GM18508 (cell line): ENCODE measurements around the gene BMPR2.
A peak's percentile ranks its signal among the peaks of the same experiment; 100 is the strongest.

Experiments
- ATAC-seq: cut with Tn5 transposase; IDR thresholded peaks from one replicate; pipeline ENCODE4 v1.9.1; 2021; ENCODE audit warnings: moderate number of reproducible peaks; ENCODE audit not compliant: insufficient read depth, unreplicated experiment

BMPR2 gene

DNA sequence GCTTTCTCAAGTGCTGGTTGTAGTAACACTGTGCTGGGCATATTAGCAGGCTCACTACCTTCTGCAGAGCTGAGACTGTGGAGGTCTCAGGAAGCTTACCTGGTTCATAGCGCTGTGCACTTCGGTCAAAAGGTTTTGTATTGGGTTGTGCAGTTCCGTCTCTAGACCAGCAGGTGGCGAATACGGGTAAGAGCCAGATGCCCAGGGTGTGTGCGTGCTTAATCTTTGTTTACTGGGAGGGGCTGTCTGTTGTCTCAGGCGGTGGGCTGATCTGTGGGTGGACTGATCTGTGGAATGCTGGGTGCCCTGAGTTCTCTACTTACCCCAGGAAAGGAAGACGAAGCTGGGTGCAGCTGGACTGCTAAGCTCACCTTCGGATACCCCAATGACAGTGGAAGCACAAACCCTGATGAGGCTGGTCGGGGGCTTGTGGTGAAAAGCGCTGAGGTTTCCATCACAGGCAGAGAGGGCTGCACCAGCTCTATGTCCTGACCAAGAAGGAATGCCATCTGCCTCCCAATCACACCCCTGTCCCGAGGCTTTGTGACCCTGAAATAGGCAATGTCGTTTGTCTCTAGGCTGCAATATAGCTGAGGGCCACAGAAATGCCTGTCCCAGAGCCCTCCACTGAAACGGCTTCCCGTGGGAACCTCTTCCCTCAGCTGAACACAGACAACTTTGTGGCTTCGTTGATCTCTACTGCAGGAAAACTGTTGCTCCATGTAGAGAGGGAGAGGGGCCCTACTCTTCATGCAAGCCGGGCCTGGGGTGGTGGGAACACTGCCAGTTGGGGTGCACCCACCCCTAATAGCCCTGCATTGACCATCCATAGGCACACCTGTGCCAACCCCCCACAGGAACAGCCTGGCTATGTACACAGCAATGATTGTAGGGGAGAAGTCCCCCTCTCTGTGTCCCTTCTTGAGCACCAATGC is 212.8 kb downstream of the BMPR2 start:
- no peak for ATAC-seq

DNA sequence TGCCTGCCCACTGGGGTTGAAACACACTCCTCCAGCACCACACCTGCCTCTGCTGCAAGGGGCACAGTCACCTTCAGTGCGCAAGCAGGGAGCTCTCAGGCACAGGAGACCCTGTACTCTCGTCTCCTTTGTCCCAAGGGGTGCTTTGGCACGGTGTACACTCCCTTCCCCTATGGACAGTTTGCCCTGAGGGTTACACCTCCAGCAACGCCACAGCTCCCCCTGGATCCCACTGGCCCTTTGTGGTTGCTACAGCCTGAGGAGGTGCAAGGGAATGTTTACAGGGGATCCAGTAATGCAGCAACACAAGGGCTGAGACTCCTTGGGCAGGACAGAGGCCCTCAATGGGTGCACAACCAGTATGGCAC is 213.4 kb downstream of the BMPR2 start:
- ATAC-seq, result no peak

DNA sequence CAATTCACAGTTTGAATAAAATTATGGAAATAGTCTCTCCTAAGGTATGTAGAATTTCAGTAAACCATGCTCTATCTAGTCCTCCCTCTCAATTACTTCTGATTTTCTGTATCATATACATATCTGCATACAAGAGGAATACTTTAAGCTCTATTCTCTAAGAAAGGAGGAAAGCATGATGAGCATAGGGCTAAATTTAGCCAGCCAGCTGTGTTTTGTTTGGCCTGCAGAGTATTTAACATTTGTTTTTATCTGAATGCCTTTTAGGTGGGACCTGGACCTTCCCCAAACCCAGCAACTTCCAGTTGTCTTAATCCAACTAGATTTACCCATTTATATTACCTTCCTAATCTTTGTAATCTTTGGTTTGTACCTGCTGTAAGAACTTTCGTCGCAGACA is 216.4 kb downstream of the BMPR2 start:
- no peak for ATAC-seq

DNA sequence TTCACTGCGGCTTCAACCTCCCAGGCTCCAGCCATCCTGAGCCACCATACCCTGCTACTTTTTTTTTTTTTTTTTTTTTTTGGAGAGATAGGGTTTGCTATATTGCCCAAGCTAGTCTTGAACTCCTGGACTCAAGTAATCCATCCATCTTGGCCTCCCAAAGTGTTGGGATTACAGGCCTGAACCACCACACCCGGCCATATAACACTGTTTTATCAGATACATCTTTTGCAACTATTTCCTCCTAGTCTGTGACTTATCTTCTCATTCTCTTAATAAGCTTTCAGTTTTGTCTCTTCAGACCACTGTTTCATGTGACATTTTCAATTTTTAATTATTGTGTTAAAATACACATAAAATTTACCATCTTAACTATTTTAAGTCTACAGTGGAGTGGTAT is 223.0 kb downstream of the BMPR2 start:
- no peak for ATAC-seq

DNA sequence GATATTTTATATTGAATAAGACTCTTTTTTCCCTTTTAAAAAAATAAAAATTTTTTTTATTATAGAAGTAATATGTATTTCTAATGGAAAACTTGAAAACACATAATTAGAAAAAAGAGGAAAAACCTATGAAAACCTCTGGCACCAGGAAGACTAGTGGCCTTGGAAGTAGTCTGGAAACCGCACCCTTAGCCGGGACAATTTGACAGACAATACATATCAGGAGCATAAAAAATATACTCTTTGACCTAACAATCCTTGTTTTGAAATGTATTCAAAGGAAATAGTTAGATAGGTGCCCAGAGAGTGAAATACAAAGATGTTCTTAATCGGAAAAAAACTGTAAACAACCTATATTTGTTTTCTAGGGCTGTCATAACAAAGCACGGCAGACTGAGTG is 223.8 kb downstream of the BMPR2 start:
- ATAC-seq, result no peak

DNA sequence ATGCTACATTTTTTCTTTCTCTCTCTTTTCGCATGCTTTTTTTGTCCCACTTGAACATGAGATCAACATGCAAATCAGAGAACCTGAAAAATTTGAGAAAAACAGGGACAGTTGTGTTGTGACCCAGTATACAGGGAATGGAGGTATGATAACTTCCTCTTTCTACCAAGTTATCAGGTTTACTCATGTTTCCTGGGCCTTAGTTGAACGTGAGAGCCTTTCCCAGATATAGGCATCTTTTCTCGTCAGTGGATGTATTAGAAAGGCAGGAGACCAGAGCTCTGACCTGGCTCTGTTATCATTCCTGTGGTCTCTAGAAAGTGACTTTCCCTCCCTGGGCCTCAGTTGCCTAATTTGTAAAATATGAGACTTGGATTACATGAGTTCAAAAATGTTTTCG is 228.6 kb downstream of the BMPR2 start:
- no peak for ATAC-seq

DNA sequence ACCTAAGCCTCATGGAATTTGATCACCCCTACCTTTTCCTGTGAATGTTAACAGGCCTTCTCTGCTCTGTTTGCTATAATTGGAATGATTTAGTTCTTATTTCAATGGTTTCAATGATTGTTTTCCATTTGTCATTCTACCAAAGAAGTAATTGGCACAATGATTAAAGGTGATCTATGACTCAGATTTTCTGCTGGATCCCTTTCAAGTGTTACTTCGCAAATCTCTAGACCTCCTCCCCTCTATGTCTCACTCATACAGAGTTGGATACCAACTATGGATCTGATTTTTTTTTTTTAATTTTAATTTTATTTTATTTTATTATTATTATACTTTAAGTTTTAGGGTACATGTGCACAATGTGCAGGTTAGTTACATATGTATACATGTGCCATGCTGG is 229.0 kb downstream of the BMPR2 start:
- no peak for ATAC-seq

DNA sequence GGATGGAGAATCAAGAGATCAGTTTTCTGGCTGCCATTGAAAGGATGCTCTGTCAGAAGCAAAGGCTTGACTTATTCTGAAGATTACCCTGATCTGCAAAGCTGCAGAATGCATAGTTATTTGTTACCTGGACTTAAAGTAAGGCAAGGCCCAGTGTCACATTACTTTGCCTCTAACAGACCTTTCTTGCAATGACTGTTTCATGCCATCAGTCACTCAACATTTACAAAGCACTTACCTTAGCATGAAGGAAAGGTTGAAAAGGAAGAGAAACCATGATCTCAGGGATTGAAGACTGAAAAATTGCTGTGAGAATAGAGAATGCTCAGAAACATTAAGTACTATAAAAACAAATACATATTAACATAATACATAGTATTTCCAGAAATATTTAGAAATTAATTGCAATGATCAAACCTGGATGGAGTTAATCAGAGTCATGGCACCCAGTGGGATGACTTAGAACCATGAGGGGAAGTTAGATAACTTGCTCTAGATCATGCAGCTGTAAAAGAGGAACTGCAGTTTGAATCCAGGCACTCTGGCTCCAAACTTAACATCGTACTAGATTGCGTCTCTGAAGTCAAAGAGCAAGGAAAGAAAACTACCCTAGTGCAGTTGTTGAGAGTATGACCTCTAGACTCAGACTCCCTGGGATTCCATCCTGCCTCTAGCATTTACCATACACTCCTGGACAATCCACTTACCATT is 232.2 kb downstream of the BMPR2 start:
- no peak for ATAC-seq

DNA sequence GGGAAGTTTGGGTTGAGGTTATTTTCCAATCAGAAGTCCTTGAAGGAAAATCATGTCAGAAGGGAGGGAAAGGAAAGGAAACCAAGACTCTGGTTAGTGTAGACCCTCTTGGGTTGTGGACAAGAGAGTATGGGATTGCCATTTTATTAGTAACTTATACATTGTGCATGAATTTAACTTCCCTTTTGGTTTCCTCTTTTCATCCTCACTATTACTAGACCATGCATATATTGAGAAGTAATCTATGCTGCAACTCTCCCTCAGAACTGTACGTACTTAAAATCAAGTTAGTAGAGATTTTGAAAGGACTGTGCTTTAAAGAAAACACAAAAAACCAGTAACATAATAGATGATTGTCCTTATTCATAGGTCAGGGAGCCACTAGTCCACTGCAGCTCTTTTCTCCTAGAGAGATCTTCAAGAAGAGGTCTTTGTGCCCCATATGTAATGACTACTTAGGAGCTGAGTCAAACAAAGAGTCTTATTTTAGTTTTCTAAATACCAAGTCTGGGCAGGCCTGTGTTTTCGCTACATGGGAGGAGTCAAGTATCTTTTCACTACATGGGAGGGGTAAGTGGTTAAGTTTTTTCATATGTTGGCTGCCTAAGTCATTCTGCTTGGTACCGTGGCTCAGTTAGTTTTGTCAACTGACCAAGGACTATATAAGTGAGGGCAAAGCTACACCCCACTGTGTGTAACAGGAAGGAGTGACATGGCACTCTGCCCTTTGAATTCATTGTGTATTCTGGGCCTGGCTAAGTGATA is 233.4 kb downstream of the BMPR2 start:
- peak; percentile 80 for ATAC-seq

DNA sequence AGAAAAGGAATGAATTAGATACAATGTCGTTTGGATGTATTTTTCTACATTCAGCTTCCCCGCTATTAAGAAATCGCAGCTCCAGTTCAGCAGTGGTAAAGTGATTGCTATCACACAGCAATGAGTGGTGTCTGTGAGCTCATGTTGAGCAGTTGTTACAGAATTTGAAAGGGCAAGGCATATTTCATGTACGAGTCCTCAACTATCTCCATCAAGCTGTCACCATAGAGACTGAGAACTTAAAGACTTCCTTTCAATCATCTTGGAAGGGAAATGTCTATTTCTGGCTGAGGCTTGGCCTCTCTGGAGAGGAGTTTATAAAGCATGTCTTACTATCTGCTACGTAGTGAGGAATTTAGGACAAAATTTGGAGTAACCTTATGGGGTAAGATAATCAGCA is 234.3 kb downstream of the BMPR2 start:
- ATAC-seq, result no peak

DNA sequence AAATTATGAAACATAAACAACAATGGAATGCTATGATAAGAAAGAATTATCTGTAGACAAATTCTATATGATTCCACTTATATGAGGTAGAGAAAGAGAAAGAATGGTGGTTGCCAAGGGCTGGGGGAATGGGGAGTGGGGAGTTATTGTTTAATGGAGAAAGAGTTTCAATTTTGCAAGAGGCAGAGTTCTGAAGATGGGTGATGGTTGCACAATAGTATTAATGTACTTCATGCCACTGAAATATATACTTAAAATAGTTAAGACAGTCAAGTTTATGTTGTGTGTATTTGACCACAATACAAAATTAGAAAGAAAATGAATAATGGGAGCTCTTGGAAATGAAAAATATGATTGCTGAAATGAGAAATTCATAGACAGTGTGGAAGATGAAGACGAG is 236.0 kb downstream of the BMPR2 start:
- no peak for ATAC-seq

DNA sequence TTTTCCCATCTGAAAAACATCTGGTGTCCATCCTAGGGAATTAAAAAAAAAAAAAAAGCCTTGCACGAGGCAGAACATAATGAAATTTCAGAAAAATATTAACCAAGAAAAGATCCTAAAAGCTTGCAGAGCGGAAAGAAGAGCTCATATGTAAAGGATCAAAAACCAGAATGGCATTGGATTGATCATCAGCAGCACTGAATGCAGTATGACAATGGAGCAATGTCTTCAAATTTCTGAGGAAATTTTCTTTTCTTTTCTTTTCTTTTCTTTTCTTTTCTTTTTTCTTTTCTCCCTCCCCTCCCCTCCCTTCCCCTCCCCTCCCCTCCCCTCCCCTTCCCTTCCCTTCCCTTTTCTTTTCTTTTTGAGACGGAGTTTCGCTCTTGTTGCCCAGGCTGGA is 237.4 kb downstream of the BMPR2 start:
- ATAC-seq, result no peak
